ENCODE results near the gene KHK. TPM values are rescaled to one million over a fixed set of nuclear protein-coding genes. Genes with fewer than 3 reads are reported as not detected.

The KHK gene
- total and polyA plus RNA-seq, 2 of the 8 experiments (the other 6 are each of a cell fraction or from before 2014, with no cell fraction given) = 11.0 to 17.7 TPM

DNA sequence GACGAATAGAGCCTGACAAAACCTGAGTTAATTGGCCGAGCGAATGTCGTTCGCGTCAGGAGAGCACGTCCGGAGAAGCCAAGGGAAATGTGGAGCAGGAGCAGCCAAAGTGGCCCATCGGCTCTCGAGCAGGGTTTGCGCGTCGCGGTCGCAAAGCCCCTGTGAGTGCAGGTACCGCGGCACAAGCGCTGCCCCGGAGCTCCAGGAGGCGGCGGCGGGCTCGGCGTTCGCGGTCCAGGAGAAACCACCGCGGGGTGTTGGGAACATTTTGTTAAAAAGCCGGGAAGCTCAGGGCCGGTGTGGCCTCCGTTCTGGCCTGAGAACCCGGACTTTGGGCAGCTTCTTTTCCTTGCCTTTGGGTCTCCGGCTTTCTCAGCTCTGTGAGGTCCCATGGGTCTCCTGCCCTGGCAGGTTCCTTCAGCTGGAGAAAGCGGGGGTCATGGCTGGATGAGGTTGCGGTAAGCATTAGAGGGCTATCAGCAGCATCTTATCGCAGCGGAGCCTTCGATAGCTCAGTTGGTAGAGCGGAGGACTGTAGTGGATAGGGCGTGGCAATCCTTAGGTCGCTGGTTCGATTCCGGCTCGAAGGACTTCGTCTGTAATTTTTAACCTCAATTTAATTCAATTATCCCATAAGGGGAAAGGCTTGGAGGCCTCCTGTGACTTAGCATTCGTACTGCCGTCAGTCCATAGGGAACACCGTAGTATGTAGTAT is 36.1 kb upstream of the KHK start:
- Histone ChIP-seq H2BK15ac (ENCODE audit: low read length) (no peak overlapping the region), H3K27me3 (replicated peaks in 1 of 4; ENCODE audit: control insufficient read depth in 3 of 4, extremely low read depth in 1 of 4, insufficient read depth in 3 of 4, low read length in 3 of 4) (no peaks in the 10 kb centered on the region), H3K4me3 (ENCODE audit: extremely low read depth in 1 of 4, insufficient read depth in 2 of 4, low read depth in 3 of 4, low read length in 4 of 4) (peak overlapping the region; percentile 80 to 88 (median 87)), H3K79me1 (ENCODE audit: low read depth, low read length) (no peaks in the 10 kb centered on the region), H3K4me1 (replicated peaks in 1 of 4; ENCODE audit: control insufficient read depth in 3 of 4, insufficient read depth in 4 of 4, low read length in 3 of 4) (no peaks in the 10 kb centered on the region; a peak in 4 of 7 replicates), H3K4me2 (ENCODE audit: insufficient read depth in 1 of 2, low read depth in 2 of 2, low read length in 2 of 2) (peak overlapping the region; percentile 72 to 95), H3K9ac (replicated peaks in 1 of 4; ENCODE audit: extremely low read depth in 1 of 4, low read depth in 3 of 4, low read length in 3 of 4) (peak overlapping the region in 3 of 4 experiments; percentile 42 to 61 (median 60); a peak in 6 of 7 replicates), H2AFZ (ENCODE audit: low read length) (peak overlapping the region; percentile 67; the same call in 1 of the 2 replicates), H3K56ac (replicated peaks; ENCODE audit: insufficient read length, low read depth, low read length) (peak overlapping the region; percentile 78), H3K9me3 (ENCODE audit: insufficient read depth in 2 of 2, low read depth in 1 of 2, low read length in 1 of 2) (no peaks in the 10 kb centered on the region), H3K23ac (ENCODE audit: insufficient read length) (no peak overlapping the region), H3K27ac (ENCODE audit: low read depth, low read length) (peak overlapping the region; percentile 64; the same call in 1 of the 2 replicates), H3K23me2 (ENCODE audit: low read depth, low read length) (peaks cover 13% of the 10 kb centered on the region), H3K14ac (ENCODE audit: insufficient read length) (no peak overlapping the region), H3K4ac (replicated peaks; ENCODE audit: insufficient read length, low read depth, low read length) (peak overlapping the region; percentile 98), H4K8ac (ENCODE audit: extremely low read depth, insufficient read depth, low read length) (peak overlapping the region; percentile 75), H3K79me2 (ENCODE audit: control insufficient read depth in 1 of 2, insufficient read depth in 2 of 2, low read length in 2 of 2) (no peaks in the 10 kb centered on the region), H2BK120ac (replicated peaks; ENCODE audit: low read depth, low read length) (peak overlapping the region; percentile 61), H2AK5ac (ENCODE audit: low read depth, low read length) (no peak overlapping the region), H2BK12ac (ENCODE audit: low read depth, low read length) (no peak overlapping the region), H4K20me1 (replicated peaks in 1 of 2; ENCODE audit: control insufficient read depth in 1 of 2, insufficient read depth in 2 of 2, low read length in 2 of 2) (no peaks in the 10 kb centered on the region), H3K36me3 (ENCODE audit: control insufficient read depth in 2 of 4, insufficient read depth in 4 of 4, low read length in 3 of 4) (peaks cover 9 to 19% (median 12%) of the 10 kb centered on the region in 4 experiments; a peak in 7 of 8 replicates), H3K18ac (ENCODE audit: extremely low read depth, low read length) (peak overlapping the region; percentile 19; the same call in 1 of the 2 replicates), H4K5ac (ENCODE audit: insufficient read length, low read depth, low read length) (peak overlapping the region; percentile 70), H2BK20ac (ENCODE audit: low read length) (no peak overlapping the region), H4K91ac (replicated peaks; ENCODE audit: insufficient read length, low read length) (peak overlapping the region; percentile 80), H2BK5ac (ENCODE audit: low read depth, low read length) (0 out of 2 replicates have a peak overlapping the region, but pooled peaks have one; percentile 40)
- DNase-seq (ENCODE audit: low read depth in 1 of 2, low spot score in 2 of 2) (peak; percentile 91 to 98), FAIRE-seq (peak; percentile 72)
- CTCF ChIA-PET (ENCODE audit: partially characterized antibody) = interaction anchor here (0.7 to 18.3 kb wide), 11 partner anchors 18 to 204 kb away, joined by 3 to 160 read pairs (median 4); partner anchors contain the start of genes EMILIN1, KHK and OST4
- POLR2A ChIA-PET (ENCODE audit: partially characterized antibody) = interaction anchor here (0.6 to 19.3 kb wide), 23 partner anchors 12 to 314 kb away, joined by 3 to 441 read pairs (median 4); partner anchors contain the start of genes CENPA, EMILIN1, OST4 and PREB
- WGBS, 2 experiments (ENCODE audit: extremely low coverage in 1 of 2, insufficient coverage in 1 of 2, insufficient read length in 1 of 2, insufficient replicate concordance in 2 of 2, low coverage in 1 of 2, low lambda C conversion rate in 2 of 2, missing lambda C conversion rate in 1 of 2) = 3% methylated on average over 43 of the region's 48 CpGs; no CpG with 5 or more reads in 1 of the 2 experiments
- TF ChIP-seq, protein P1, sequence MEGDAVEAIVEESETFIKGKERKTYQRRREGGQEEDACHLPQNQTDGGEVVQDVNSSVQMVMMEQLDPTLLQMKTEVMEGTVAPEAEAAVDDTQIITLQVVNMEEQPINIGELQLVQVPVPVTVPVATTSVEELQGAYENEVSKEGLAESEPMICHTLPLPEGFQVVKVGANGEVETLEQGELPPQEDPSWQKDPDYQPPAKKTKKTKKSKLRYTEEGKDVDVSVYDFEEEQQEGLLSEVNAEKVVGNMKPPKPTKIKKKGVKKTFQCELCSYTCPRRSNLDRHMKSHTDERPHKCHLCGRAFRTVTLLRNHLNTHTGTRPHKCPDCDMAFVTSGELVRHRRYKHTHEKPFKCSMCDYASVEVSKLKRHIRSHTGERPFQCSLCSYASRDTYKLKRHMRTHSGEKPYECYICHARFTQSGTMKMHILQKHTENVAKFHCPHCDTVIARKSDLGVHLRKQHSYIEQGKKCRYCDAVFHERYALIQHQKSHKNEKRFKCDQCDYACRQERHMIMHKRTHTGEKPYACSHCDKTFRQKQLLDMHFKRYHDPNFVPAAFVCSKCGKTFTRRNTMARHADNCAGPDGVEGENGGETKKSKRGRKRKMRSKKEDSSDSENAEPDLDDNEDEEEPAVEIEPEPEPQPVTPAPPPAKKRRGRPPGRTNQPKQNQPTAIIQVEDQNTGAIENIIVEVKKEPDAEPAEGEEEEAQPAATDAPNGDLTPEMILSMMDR (IDR thresholded peaks at IDR 0.05; ENCODE audit: control extremely low read depth in 1 of 3, insufficient read depth in 1 of 3, low read depth in 1 of 3, low read length in 3 of 3) = peak in 2 of 3 experiments; percentile 11 to 12; a peak in 2 of 4 replicates
- no peak for TF ChIP-seq TAF7 (optimal IDR thresholded peaks at IDR 0.05; ENCODE audit: borderline replicate concordance, low read depth, low read length)
- no peak for TF ChIP-seq NANOG (IDR thresholded peaks at IDR 0.05; ENCODE audit: insufficient read depth, low read depth, low read length, poor library complexity, severe bottlenecking)
- TF ChIP-seq SP1 (IDR thresholded peaks at IDR 0.05; ENCODE audit: low read depth, low read length) = 0 out of 2 replicates have a peak, but pooled peaks have one; percentile 38
- TF ChIP-seq CREB1 (IDR thresholded peaks at IDR 0.05) = no peak
- 0 out of 2 replicates have a peak, but pooled peaks have one; percentile 55 for TF ChIP-seq GABPA (IDR thresholded peaks at IDR 0.05; ENCODE audit: borderline replicate concordance, insufficient read depth, low read length)
- peak; percentile 34; the same call in 1 of the 2 replicates for TF ChIP-seq POLR2AphosphoS5 (IDR thresholded peaks at IDR 0.05; ENCODE audit: low read depth, low read length)
- peak; percentile 94 for TF ChIP-seq ASH2L (IDR thresholded peaks at IDR 0.05; ENCODE audit: low read length)
